ENCODE measurements around the gene RPS6KC1.

RPS6KC1 gene

DNA sequence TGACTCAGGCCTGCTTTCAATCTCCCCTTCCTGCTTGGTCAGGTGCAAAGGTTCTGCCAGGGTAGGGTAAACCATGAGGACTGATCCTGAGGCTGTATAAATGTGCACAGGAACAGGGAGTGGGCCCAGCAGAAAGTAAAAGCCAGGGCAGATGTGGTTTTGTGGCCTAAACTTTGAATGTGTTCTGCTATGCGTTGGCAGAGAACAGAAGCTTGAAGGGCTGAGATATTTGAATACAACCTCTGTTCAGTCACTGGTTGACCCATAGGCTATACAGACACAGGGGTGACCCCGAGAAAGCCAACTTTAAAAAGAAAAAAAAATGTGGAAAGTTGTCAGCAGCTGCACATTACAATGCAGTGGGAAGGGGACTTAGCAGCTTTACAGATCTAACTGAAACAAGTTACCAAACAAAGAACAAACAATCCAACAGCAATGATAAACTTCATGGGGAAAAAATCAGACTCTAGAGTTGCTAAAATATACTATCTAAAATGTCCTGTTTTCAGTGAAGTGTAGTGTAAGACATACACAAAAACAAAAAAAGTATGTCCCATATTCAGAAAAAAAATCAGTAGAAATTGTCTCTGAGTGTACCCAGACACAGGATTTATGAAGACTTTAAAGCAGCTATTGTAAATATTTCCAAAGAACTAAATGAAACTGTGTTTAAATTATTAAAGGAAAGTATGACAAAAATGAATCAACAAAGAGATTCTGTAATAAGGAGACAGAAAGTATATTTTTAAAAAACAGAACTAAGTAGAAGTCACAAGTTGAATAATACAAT is 216.1 kb downstream of the RPS6KC1 start:
- H3K4me3 ChIP-seq (ENCODE audit: low read length): no peak overlapping the region
- TF ChIP-seq, protein P1, sequence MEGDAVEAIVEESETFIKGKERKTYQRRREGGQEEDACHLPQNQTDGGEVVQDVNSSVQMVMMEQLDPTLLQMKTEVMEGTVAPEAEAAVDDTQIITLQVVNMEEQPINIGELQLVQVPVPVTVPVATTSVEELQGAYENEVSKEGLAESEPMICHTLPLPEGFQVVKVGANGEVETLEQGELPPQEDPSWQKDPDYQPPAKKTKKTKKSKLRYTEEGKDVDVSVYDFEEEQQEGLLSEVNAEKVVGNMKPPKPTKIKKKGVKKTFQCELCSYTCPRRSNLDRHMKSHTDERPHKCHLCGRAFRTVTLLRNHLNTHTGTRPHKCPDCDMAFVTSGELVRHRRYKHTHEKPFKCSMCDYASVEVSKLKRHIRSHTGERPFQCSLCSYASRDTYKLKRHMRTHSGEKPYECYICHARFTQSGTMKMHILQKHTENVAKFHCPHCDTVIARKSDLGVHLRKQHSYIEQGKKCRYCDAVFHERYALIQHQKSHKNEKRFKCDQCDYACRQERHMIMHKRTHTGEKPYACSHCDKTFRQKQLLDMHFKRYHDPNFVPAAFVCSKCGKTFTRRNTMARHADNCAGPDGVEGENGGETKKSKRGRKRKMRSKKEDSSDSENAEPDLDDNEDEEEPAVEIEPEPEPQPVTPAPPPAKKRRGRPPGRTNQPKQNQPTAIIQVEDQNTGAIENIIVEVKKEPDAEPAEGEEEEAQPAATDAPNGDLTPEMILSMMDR (conservative IDR thresholded peaks at IDR 0.05; ENCODE audit: low read length): no peak
- no peak for DNase-seq (ENCODE audit: low read depth)

- H3K4me3 ChIP-seq (ENCODE audit: low read length): no peak overlapping the region
- peak; percentile 66 for DNase-seq (ENCODE audit: low read depth)
- TF ChIP-seq, protein P1 (conservative IDR thresholded peaks at IDR 0.05; ENCODE audit: low read length): no peak
These were observed 217.2 kb downstream of the RPS6KC1 start for GRCh38 chr1:213268221-213268620.

GRCh38 chr1:213269829-213270228 is 218.8 kb downstream of the RPS6KC1 start:
- DNase-seq (ENCODE audit: low read depth): peak; percentile 24
- TF ChIP-seq, protein P1 (conservative IDR thresholded peaks at IDR 0.05; ENCODE audit: low read length): no peak
- no peak overlapping the region for H3K4me3 ChIP-seq (ENCODE audit: low read length)

DNA sequence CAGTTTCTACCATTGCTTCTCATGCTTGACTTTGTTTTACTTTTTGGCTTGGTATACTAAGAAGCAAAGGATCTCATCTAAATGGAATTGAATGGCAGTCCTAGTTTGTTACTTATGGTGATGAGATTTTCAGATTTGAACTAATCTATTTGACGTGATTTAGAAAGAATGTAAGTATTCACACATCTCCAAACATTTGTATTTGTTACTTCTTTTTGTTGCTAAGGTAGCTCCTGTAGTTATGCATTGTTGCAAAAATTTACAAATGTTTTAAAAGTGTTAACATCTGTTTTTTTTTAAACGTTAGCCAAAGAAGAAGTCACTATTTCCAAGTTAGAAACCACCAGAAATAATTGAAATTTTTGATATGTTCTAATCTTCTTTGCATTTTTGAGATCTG is 222.5 kb downstream of the RPS6KC1 start:
- TF ChIP-seq, protein P1 (conservative IDR thresholded peaks at IDR 0.05; ENCODE audit: low read length): no peak
- DNase-seq (ENCODE audit: low read depth): peak; percentile 93
- H3K4me3 ChIP-seq (ENCODE audit: low read length): no peak overlapping the region

- no peak overlapping the region for H3K4me3 ChIP-seq (ENCODE audit: low read length)
- TF ChIP-seq, protein P1 (conservative IDR thresholded peaks at IDR 0.05; ENCODE audit: low read length): no peak
- DNase-seq (ENCODE audit: low read depth): no peak
These were observed 223.1 kb downstream of the RPS6KC1 start for GRCh38 chr1:213274140-213274539.

- no peak for DNase-seq (ENCODE audit: low read depth)
- H3K4me3 ChIP-seq (ENCODE audit: low read length): no peak overlapping the region
- TF ChIP-seq, protein P1 (conservative IDR thresholded peaks at IDR 0.05; ENCODE audit: low read length): no peak
These were observed 224.3 kb downstream of the RPS6KC1 start for GRCh38 chr1:213275293-213275692.

DNA sequence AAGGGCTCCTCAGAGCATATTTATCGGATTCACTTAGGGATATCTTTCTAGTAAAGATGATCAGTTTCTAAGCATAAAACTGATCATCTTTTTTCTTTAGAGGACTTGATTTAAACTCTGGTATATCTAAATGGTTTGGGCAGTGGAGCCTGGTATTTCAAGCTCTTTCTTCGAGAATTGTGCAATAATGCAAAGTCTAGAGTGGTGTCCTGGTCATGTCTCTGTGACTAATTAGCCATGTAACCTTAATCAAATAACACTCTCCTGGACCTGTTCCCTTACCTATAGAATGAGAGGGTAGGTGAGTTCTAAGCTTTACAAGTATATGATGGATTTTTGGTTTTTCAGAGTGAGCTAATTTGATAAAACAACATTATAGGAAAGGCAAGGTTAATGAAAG is 225.2 kb downstream of the RPS6KC1 start:
- TF ChIP-seq, protein P1 (conservative IDR thresholded peaks at IDR 0.05; ENCODE audit: low read length): no peak
- no peak overlapping the region for H3K4me3 ChIP-seq (ENCODE audit: low read length)
- no peak for DNase-seq (ENCODE audit: low read depth)

Measured in AG10803 (cell line).